Left forelimb (tissue), 1 donor: ENCODE data around the gene NAT16.
A peak's percentile ranks its signal among the peaks of the same experiment; 100 is the strongest.
"Not testable (repeated sequence)": the region's sequence is repeated elsewhere in the genome, so short reads cannot be mapped to it uniquely, and the experiment has no call there.

Experiments used
- DNase-seq: peaks from one replicate; pipeline ENCODE4 v3.0.0-alpha.2; 2018; ENCODE audit warnings: low spot score

Gene NAT16

GRCh38 chr7:101180130-101180755 lies at the start of gene NAT16:
Gene NAT16 (minus strand): TSS chr7:101180293. CDS start chr7:101174807, 5,486 bp downstream.
- DNase-seq = no peak

DNA sequence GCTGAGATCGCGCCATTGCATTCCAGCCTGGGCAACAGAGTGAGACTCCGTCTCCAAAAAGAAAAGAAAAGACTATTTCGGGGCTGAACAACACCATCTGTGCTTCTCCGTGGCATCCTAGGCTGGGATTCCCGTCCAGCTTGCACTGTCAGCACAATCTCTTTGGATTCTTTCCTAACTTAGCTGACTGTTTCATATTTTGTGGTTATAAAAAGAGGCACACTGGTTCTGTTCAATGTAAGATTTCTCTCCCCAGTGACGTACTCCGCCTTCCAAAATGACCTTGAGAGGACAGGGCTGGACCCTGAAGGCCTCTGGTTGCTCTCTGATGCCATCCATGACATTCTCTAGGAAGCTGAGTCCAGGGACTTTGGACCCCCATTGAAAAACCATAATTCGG lies 46.6 kb upstream of the NAT16 start:
- no peak for DNase-seq

DNA sequence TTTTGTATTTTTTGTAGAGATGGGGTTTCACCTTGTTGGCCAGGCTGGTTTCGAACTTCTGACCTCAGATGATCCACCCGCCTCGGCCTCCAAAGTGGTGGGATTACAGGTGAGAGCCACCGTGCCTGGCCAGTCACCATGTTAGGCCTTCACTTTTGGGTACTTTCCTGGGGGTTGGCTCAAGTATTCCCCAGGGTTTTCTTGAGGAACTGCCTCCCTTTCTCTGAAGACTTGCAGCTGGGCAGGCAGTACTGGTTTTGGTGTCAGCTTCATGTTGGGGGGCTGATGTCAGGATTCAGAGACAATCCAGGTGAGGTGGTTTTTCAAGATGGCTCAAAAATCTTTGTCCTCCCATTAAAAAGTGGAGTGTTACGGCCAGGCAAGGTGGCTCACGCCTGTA lies 45.6 kb upstream of the NAT16 start:
- DNase-seq = no peak

- DNase-seq = no peak
Observed at GRCh38 chr7:101223528-101223927, 43.4 kb upstream of the NAT16 start.

GRCh38 chr7:101222275-101222830 lies 42.3 kb upstream of the NAT16 start:
- DNase-seq = no peak

DNA sequence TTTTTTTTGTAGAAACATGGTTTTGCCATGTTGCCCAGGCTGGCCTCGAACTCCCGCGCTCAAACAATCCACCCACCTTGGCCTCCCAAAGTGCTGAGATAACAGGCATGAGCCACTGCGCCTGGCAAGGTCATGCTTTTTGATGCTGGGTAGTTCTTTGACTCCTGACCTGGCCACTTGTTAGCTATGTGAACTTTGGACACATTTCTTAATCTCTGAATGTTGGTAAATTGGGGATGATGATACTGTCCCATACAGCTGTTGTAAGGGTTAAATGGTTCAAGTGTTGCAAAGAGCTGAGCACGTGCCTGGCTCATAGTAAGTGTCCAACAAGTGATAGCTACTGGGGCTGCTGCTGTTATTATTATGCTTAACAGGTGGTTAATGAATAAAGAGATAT lies 40.2 kb upstream of the NAT16 start:
- no peak for DNase-seq

- DNase-seq = no peak
Observed at GRCh38 chr7:101218236-101219125, 38.4 kb upstream of the NAT16 start.

- peak; percentile 94 for DNase-seq
Observed at GRCh38 chr7:101217388-101218235, 37.5 kb upstream of the NAT16 start, which contains the start of the genes PLOD3 and ZNHIT1. Gene PLOD3 (minus strand): TSS chr7:101217581. CDS start chr7:101217274, 307 bp downstream. Gene ZNHIT1 (plus strand): TSS chr7:101218165. CDS start chr7:101218196, 31 bp downstream.

GRCh38 chr7:101216860-101217387 lies 36.8 kb upstream of the NAT16 start:
- DNase-seq = no peak

DNA sequence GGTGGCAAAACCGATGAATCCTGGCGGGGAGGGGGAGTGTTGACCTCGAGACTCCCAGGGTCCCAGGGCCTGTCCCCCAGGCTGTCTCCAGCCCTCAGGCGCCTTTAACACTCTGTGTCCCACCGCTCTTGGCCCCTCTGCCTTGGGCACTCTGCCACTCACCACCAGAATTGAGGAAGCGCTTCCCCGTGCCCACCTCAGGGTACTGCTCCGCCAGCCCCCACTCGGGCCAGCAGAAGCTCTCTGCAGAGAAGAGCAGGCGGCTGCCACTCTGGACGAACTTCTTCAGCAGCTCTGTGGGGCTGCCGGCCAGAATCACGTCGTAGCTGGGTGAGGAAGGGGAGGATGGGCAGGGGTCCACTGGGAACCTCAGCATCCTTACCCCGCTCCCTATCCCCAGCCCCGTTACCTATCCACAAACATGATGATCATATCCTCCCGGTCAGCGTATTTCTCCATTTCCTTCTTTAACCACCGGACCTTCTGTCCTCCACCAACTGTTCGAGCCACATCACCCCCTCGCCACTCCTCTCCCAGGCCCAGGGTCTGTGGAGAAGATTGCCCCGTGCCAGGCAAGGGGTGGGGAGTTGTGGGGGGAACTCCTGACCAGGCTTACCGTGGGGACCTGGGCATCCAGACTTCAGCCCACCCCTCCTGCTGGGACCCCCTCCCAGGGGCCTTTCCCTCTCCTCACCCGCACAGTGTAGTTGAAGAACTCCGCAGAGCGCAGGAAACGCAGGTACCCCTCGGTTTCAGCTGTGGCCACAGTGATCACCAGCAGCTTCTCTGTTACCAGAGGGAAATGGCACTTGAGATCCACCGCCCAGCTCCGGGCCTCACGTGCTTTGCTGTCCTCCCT lies 36.1 kb upstream of the NAT16 start:
- DNase-seq = no peak

GRCh38 chr7:101212014-101212413 lies 31.9 kb upstream of the NAT16 start:
- no peak for DNase-seq

- no peak for DNase-seq
Observed at GRCh38 chr7:101211501-101211900, 31.4 kb upstream of the NAT16 start.

DNA sequence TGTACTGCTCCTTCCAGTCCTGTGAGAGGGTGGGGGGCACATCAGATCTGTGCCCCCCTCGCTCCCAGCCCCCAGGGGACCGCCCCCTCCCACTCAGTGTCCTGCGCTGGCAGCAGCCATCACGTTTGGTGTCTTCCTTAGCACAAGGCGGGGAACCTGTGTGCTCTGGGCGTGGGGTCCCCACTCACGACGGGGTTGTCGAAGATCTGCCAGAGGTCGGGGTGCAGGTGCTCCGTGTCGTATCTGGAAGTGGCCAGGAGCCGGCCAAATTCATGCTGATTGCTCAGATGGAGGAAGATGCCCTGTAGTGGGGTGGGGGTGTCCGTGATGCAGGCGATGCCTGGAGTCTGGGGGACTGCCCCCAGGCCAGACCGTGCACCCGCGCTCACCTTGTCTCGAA lies 30.1 kb upstream of the NAT16 start:
- no peak for DNase-seq

- DNase-seq = no peak
Observed at GRCh38 chr7:101208794-101209193, 28.7 kb upstream of the NAT16 start.

DNA sequence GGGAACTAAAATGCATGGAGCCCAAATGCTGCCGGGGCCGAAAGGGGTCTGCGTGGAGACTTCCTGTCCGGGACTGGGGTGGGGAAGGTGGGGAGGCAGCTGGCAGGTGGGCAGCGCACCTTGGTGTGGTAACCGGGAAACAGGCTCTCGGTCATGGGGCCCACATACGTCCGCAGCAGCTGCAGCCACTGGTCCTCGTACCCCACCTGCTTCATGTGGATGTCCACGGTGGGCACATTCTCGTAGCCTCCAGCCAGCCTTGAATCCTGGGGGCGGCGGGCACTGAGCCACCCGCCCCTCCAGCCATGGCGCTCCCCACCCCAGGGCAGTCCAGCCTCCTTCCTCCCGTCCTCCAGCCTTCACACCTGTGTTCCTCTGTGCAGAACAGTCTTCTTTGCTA lies 27.4 kb upstream of the NAT16 start:
- DNase-seq = no peak

DNA sequence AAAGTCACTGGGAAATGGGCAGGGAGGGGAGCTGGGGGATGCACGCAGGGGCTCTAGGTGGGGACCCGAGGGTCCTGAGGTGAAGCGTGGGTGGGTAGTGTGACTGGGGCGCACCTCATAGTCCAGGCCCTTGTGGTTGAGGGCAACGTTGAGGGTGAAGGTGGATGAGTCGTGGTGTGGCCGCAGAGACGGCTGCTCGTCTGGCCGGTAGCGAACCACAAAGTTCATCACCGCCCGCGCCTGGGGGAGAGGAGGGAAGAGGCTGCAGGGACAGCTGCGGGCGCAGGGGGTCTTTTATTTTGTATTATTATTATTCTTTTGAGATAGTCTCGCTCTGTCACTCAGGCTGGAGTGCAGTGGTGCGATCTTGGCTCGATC lies 26.6 kb upstream of the NAT16 start:
- no peak for DNase-seq

DNA sequence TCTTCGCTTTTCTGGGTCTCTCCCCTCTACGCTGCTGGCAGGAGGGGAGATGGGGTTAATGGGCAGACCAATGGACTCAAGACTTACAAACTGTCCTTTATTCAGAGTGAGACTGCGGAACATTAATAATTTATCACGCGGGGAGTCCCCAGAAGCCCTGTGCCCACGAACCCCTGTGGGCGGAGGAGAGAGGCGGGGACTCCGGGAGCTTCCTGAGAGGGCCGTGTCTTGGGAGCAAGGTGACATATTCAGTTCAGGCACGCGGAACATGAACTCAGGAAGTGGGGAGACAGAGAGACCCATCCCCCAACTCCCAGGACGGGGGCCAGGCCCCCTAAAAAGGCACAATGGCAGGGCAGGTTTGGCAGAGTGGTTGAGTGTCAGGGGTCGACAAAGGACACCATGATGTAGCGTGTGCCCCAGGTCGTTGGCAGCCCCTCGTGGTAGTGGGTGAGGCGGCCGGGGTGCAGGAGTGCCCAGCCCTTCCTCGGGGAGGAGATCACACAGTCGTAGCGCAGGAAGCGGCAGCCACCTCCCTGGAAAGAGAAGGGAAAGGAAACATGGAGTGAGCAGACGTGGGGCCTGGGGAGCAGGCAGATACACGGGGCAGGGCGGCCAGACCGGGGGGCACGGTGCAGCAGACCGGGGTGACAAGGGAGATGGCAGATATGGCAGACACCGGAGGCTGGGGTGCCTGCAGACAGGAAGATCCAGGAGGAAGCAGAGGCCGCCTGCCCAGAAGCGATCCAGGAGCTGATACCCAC lies 26.0 kb upstream of the NAT16 start:
- no peak for DNase-seq

GRCh38 chr7:101203740-101204738 lies 23.9 kb upstream of the NAT16 start:
- not testable (repeated sequence) for DNase-seq

DNA sequence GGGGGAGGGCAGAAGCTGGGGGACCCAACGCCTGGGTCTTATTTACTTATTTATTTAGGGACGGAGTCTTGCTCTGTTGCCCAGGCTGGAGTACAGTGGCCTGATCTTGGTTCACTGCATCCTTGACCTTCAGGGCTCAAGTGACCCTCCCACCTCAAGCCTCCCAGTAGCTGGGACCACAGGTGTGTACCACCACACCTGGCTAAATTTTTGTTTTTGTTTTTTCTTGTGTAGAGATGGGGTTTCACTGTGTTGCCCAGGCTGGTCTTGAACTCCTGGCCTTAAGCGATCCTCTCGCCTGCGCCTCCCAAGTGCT lies 22.5 kb upstream of the NAT16 start:
- DNase-seq = no peak
